ES-I3 (cell line): ENCODE results near the gene KAZN.
"Not testable (repeated sequence)": the region's sequence is repeated elsewhere in the genome, so short reads cannot be mapped to it uniquely, and the experiment has no call there.

Source experiments
- H3K36me3 ChIP-seq: 2 replicates; pipeline ENCODE4 v1.6.1; 2013; ENCODE audit warnings: mild to moderate bottlenecking, low read length, control low read depth, moderate library complexity; ENCODE audit not compliant: insufficient read depth
- H3K4me1 ChIP-seq: 2 replicates; pipeline ENCODE4 v1.6.1; 2013; ENCODE audit warnings: mild to moderate bottlenecking, control low read depth, low read length; ENCODE audit not compliant: insufficient read depth
- H3K9ac ChIP-seq: 2 replicates; pipeline ENCODE4 v1.6.1; 2013; ENCODE audit warnings: low read depth, mild to moderate bottlenecking, low read length, moderate library complexity
- H3K9me3 ChIP-seq: 2 replicates; pipeline ENCODE4 v1.6.1; 2013; ENCODE audit warnings: mild to moderate bottlenecking, low read length, moderate library complexity; ENCODE audit not compliant: control insufficient read depth, insufficient read depth

KAZN gene

GRCh38 chr1:14952626-14953314, 354.3 kb downstream of the KAZN start:
- 0 out of 2 replicates have a peak, but pooled peaks cover 3% of the 10 kb centered on the region for H3K9me3 ChIP-seq
- peaks cover 13% of the 10 kb centered on the region; the same call in 1 of the 2 replicates for H3K4me1 ChIP-seq
- no peak overlapping the region for H3K9ac ChIP-seq
- no peaks in the 10 kb centered on the region for H3K36me3 ChIP-seq

- H3K36me3 ChIP-seq: no peaks in the 10 kb centered on the region
- peaks cover 18% of the 10 kb centered on the region; the same call in 1 of the 2 replicates for H3K4me1 ChIP-seq
- H3K9ac ChIP-seq: no peak overlapping the region
- H3K9me3 ChIP-seq: 0 out of 2 replicates have a peak, but pooled peaks cover 3% of the 10 kb centered on the region
Measured at GRCh38 chr1:14954210-14954609, 355.7 kb downstream of the KAZN start.

DNA sequence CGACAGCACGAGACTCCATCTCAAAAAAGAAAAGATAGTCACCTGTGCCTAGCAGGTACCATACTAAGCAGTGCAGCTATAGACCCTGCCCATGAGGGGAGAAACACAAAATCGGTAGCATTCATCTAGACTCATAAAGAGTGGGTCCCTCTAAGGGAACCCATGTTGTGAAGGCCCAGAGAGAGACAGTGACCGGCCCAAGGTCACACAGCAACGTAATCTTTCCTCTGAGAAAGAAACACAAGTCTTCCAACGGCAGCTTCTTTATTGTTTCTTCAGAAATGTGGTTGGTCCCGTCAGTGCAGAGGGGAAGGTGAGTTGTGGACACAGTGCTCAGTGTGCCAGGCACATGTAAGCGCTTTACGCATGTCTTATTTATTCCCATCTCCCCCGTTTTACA, 356.4 kb downstream of the KAZN start:
- Histone ChIP-seq H3K36me3 (no peaks in the 10 kb centered on the region), H3K9me3 (0 out of 2 replicates have a peak, but pooled peaks cover 3% of the 10 kb centered on the region), H3K9ac (no peak overlapping the region), H3K4me1 (peaks cover 11% of the 10 kb centered on the region; the same call in 1 of the 2 replicates)

GRCh38 chr1:14955402-14955801, 356.9 kb downstream of the KAZN start:
- Histone ChIP-seq H3K4me1 (0 out of 2 replicates have a peak, but pooled peaks cover 6% of the 10 kb centered on the region), H3K36me3 (no peaks in the 10 kb centered on the region), H3K9me3 (0 out of 2 replicates have a peak, but pooled peaks cover 3% of the 10 kb centered on the region), H3K9ac (no peak overlapping the region)

- Histone ChIP-seq H3K9me3 (0 out of 2 replicates have a peak, but pooled peaks cover 3% of the 10 kb centered on the region), H3K9ac (no peak overlapping the region), H3K4me1 (0 out of 2 replicates have a peak, but pooled peaks cover 6% of the 10 kb centered on the region), H3K36me3 (no peaks in the 10 kb centered on the region)
Measured at GRCh38 chr1:14955976-14956375, 357.5 kb downstream of the KAZN start.

DNA sequence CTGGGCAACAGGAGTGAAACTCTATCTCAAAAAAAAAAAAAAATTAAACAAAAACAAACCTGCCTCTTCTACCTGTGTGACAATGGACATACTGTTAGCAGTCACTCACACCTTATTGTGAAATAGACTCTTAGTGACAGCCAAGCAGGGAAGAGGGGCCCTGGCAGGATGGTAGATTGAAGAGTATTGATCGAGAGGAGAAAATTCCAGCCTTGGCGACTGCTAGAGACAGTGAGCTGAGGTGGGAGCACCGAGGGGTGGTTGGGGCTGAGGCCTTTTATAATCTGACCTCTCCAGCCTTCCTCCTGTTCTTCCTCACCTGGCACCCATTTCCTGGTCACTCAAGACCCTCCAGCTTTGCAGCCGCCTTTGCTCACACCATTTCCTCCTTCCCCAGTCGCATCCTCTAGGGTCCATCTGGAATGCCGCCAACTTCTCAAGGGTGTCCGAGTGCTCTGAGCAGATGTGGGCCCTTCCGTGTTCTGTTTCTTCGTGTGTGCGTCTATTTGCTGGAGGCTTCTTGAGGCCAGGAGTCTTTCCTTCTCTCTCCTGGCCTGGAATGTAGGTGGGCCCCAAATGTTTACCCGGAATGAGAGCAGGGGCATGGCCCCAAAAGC, 358.2 kb downstream of the KAZN start:
- Histone ChIP-seq H3K9me3 (0 out of 2 replicates have a peak, but pooled peaks cover 3% of the 10 kb centered on the region), H3K36me3 (no peaks in the 10 kb centered on the region), H3K9ac (no peak overlapping the region)

DNA sequence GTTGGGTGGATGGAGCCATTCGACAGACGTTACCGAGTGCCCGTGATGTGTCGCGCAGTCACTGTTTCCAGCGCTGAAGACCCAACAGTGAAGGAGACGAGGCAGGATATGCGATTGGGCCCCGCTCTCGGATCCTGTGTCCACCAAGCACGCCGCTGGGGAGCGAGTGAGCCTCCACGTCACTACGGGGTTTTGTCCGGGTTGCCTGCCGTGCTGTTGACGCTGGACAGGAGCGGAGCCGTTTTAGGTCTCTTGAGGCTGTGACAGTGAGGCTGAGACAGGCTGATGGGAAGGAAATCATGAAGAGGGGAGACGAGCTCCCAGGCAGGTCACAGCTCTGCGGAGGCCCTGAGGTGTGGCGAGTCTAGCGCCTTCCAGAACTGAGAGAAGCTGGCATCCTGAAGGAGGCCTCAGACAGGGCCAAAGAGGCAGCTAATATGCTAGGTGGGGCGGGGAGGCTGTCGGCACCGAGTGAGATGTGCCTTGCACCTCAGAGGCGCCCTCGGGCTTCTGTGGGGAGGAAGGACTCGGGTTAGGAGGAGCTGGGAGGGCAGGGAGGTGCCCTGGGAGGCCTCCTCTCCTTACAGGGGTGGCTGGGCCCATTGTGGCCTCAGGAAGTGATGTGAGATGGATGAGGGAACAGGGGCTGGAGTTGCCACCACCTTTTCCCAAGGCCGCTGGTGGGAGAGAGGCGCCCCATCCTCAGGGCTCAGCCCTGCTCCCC, 359.1 kb downstream of the KAZN start:
- H3K4me1 ChIP-seq: 0 out of 2 replicates have a peak, but pooled peaks cover 6% of the 10 kb centered on the region
- H3K9me3 ChIP-seq: 0 out of 2 replicates have a peak, but pooled peaks cover 3% of the 10 kb centered on the region
- no peak overlapping the region for H3K9ac ChIP-seq
- no peaks in the 10 kb centered on the region for H3K36me3 ChIP-seq

More for the DNA sequence above, 358.2 kb downstream of the KAZN start:
- 0 out of 2 replicates have a peak, but pooled peaks cover 6% of the 10 kb centered on the region for H3K4me1 ChIP-seq

- Histone ChIP-seq H3K9ac (no peak overlapping the region), H3K9me3 (0 out of 2 replicates have a peak, but pooled peaks cover 3% of the 10 kb centered on the region), H3K4me1 (0 out of 2 replicates have a peak, but pooled peaks cover 6% of the 10 kb centered on the region), H3K36me3 (no peaks in the 10 kb centered on the region)
Measured at GRCh38 chr1:14958249-14959058, 360.0 kb downstream of the KAZN start.

- no peaks in the 10 kb centered on the region for H3K9me3 ChIP-seq
- 0 out of 2 replicates have a peak, but pooled peaks cover 6% of the 10 kb centered on the region for H3K4me1 ChIP-seq
- H3K9ac ChIP-seq: no peak overlapping the region
- H3K36me3 ChIP-seq: no peaks in the 10 kb centered on the region
Measured at GRCh38 chr1:14959059-14959694, 360.7 kb downstream of the KAZN start.

GRCh38 chr1:14961661-14962267, 363.3 kb downstream of the KAZN start:
- H3K4me1 ChIP-seq: 0 out of 2 replicates have a peak, but pooled peaks cover 6% of the 10 kb centered on the region
- no peak overlapping the region for H3K9ac ChIP-seq
- no peaks in the 10 kb centered on the region for H3K36me3 ChIP-seq
- H3K9me3 ChIP-seq: no peaks in the 10 kb centered on the region

GRCh38 chr1:14962407-14962806, 363.9 kb downstream of the KAZN start:
- H3K4me1 ChIP-seq: 0 out of 2 replicates have a peak, but pooled peaks cover 6% of the 10 kb centered on the region
- peaks cover under 1% of the 10 kb centered on the region; the same call in 1 of the 2 replicates for H3K36me3 ChIP-seq
- no peak overlapping the region for H3K9ac ChIP-seq
- no peaks in the 10 kb centered on the region for H3K9me3 ChIP-seq

GRCh38 chr1:14963791-14964710, 365.6 kb downstream of the KAZN start:
- not testable (repeated sequence) for H3K9ac ChIP-seq, H3K36me3 ChIP-seq, H3K4me1 ChIP-seq, H3K9me3 ChIP-seq
